GM12878 (cell line): ENCODE results near the gene POU3F3. TPM values are rescaled to one million over a fixed set of nuclear protein-coding genes. Genes with fewer than 3 reads are reported as not detected.

Experiments
- ATAC-seq: fragments of 200-7000 bp; cut with Tn5 transposase; 3 replicates; pipeline ENCODE4 v1.9.1; 2020; ENCODE audit warnings: mild to moderate bottlenecking, moderate library complexity
- BruUV-seq: library from RNA; stranded (reverse); fragments of 400-500 nt; replicated peaks from 2 replicates; lab custom pipeline; 2021; lab: Mats Ljungman, UMichigan
- CTCF ChIA-PET: fragments of 300-600 bp; sonication (Branson Sonifier 250); formaldehyde crosslinking; extraction: SDS; loops from one replicate; lab custom pipeline; 2021; ENCODE audit warnings: inconsistent platforms; lab: Yijun Ruan, JAX
- POLR2A ChIA-PET: fragments of 350-600 bp; formaldehyde crosslinking; extraction: SDS; loops from one replicate; lab custom pipeline; 2021; ENCODE audit warnings: inconsistent platforms; lab: Charles Lee
- RAD21 ChIA-PET: fragments of 300-600 bp; sonication (Branson Sonifier 250); formaldehyde crosslinking; loops from one replicate; lab custom pipeline; 2023; ENCODE audit warnings: antibody characterized with exemption; ENCODE audit not compliant: unreplicated experiment; lab: Charles Lee
- SMC1A ChIA-PET: fragments of 300-600 bp; sonication (Branson Sonifier 250); formaldehyde crosslinking; loops from one replicate; lab custom pipeline; 2023; ENCODE audit not compliant: unreplicated experiment, uncharacterized antibody; lab: Charles Lee
- DNase-seq: peaks from one replicate; pipeline ENCODE4 v3.0.0-alpha.2; 2011; ENCODE audit warnings: low read depth, low spot score
- FAIRE-seq: peaks from 3 replicates; lab custom pipeline; 2011; peaks lifted over from hg19 to GRCh38; lab: Jason Lieb, UNC
- H2AFZ ChIP-seq: 2 replicates; pipeline ENCODE4 v1.6.0; 2011; ENCODE audit warnings: low read depth, low read length, control low read depth; ENCODE audit not compliant: control insufficient read depth
- H3K27ac ChIP-seq: 2 replicates; pipeline ENCODE4 v1.5.1; 2011; ENCODE audit warnings: control low read depth; ENCODE audit not compliant: control insufficient read depth, insufficient read depth
- H3K27me3 ChIP-seq, 2 experiments: replicated peaks in 1 of 2; 2 replicates each; pipeline versions ENCODE4 v1.6.0 to v1.6.1; 2011; ENCODE audit warnings: low read length in 1 of 2; ENCODE audit not compliant: control insufficient read depth in 2 of 2, insufficient read depth in 2 of 2
- H3K36me3 ChIP-seq, 2 experiments: 2 replicates each; pipeline ENCODE4 v1.5.1; 2011; ENCODE audit warnings: low read length in 1 of 2; ENCODE audit not compliant: control insufficient read depth in 2 of 2, insufficient read depth in 2 of 2
- H3K4me1 ChIP-seq: 2 replicates; pipeline ENCODE4 v1.6.1; 2011; ENCODE audit warnings: mild to moderate bottlenecking, low read length, moderate library complexity, mixed read lengths; ENCODE audit not compliant: control insufficient read depth, insufficient read depth
- H3K4me2 ChIP-seq: 2 replicates; pipeline ENCODE4 v1.6.0; 2011; ENCODE audit warnings: control low read depth; ENCODE audit not compliant: control insufficient read depth, insufficient read depth
- H3K4me3 ChIP-seq: fragments of 200-600 bp; sonication (generic); 2 replicates; pipeline ENCODE4 v1.5.1; 2016
- H3K79me2 ChIP-seq: 2 replicates; pipeline ENCODE4 v1.6.0; 2011; ENCODE audit warnings: low read length; ENCODE audit not compliant: control insufficient read depth, insufficient read depth
- H3K9ac ChIP-seq: 2 replicates; pipeline ENCODE4 v1.8.0; 2011; ENCODE audit warnings: low read length, control low read depth, mixed read lengths; ENCODE audit not compliant: control insufficient read depth, insufficient read depth
- H3K9me3 ChIP-seq: replicated peaks from 3 replicates; pipeline ENCODE4 v1.5.1; 2011; ENCODE audit warnings: mild to moderate bottlenecking, low read length; ENCODE audit not compliant: control insufficient read depth, insufficient read depth
- H4K20me1 ChIP-seq: 2 replicates; pipeline ENCODE4 v1.6.0; 2011; ENCODE audit not compliant: control insufficient read depth, insufficient read depth
- CEBPB ChIP-seq, 2 experiments: fragments of 150-350 bp in 1 of 2; IDR thresholded peaks; 2 replicates each; pipeline ENCODE4 v1.6.1; 2012 to 2014; ENCODE audit warnings: low read depth in 2 of 2, low read length in 2 of 2, borderline replicate concordance in 1 of 2, inconsistent platforms in 1 of 2
- LARP7 ChIP-seq: fragments of 450-650 bp; IDR thresholded peaks from 2 replicates; pipeline ENCODE4 v1.6.1; 2017; ENCODE audit warnings: mild to moderate bottlenecking
- RAD21 ChIP-seq: IDR thresholded peaks from 2 replicates; pipeline ENCODE4 v1.6.1; 2011; ENCODE audit warnings: mild to moderate bottlenecking, low read depth, low read length, moderate library complexity; ENCODE audit not compliant: insufficient read depth
- RCOR1 ChIP-seq: conservative IDR thresholded peaks from 2 replicates; pipeline ENCODE4 v1.6.1; 2012; ENCODE audit warnings: low read depth, low read length, improper control_type of control experiment
- SMC3 ChIP-seq: IDR thresholded peaks from 2 replicates; pipeline ENCODE4 v1.6.1; 2011; ENCODE audit warnings: low read length, improper control_type of control experiment, borderline replicate concordance
- WGBS: methylation state at CpG from one replicate; pipeline ENCODE4 v1.1.6; 2016; ENCODE audit warnings: low lambda C conversion rate; ENCODE audit not compliant: insufficient replicate concordance, insufficient coverage; ENCODE audit errors: missing lambda C conversion rate; 5-methylcytosine and 5-hydroxymethylcytosine counted together
- in situ Hi-C: fragments of 300-500 bp; cut with MboI; formaldehyde crosslinking; loops from 9 replicates; pipeline ENCODE4 v1.14.3; 2018; ENCODE audit warnings: mixed read lengths
- intact Hi-C: fragments of 100-400 bp; cut with micrococcal nuclease; formaldehyde crosslinking; loops from one replicate; pipeline ENCODE4 v1.14.2; 2022; ENCODE audit not compliant: unreplicated experiment
- polyA plus RNA-seq, 11 experiments: library from polyadenylated mRNA; depleted of rRNA in 4 of 11; unstranded in 6 of 11; stranded (reverse) in 5 of 11; fragments of >200 nt; fragmentation: Nextera tagmentation in 4 of 11; fragmentation: Illumina TruSeq in 1 of 11; extraction: Ambion mirVana in 4 of 11; extraction: Trizol in 1 of 11; gene quantifications; 1 replicate in 1 of 11; 2 replicates in 10 of 11; pipeline versions ENCODE4 v1.2.1 to v1.2.3, GENCODE V29; 2011 to 2016; ENCODE audit warnings: inconsistent platforms in 2 of 11, missing spikeins in 2 of 11, low read depth in 1 of 11
- total RNA-seq, 4 experiments: library from RNA; depleted of rRNA in 3 of 4; stranded (reverse); fragments of >200 nt in 3 of 4; fragmentation: Illumina TruSeq in 1 of 4; extraction: Trizol in 1 of 4; gene quantifications; 2 replicates each; pipeline versions ENCODE4 v1.2.1 to v1.2.3, GENCODE V29; 2013 to 2021
- TF ChIP-seq, protein P1 (sequence below), 3 experiments: IDR thresholded peaks in 2 of 3; conservative IDR thresholded peaks in 1 of 3; 2 replicates each; pipeline ENCODE4 v1.5.1; 2011; ENCODE audit warnings: low read depth in 3 of 3, low read length in 3 of 3, mild to moderate bottlenecking in 3 of 3, control low read depth in 2 of 3, moderate library complexity in 2 of 3, inconsistent platforms in 1 of 3, mixed read lengths in 1 of 3; ENCODE audit not compliant: control insufficient read depth in 2 of 3, insufficient read depth in 1 of 3; ENCODE audit errors: extremely low read depth in 1 of 3
- TF ChIP-seq, protein P2 (sequence below): fragments of 450-650 bp; formaldehyde crosslinking; IDR thresholded peaks from 2 replicates; pipeline ENCODE4 v1.4.0; 2020; ENCODE audit warnings: mild to moderate bottlenecking, moderate library complexity

The POU3F3 gene
- total and polyA plus RNA-seq, 10 of the 15 experiments (the other 5 are each of a cell fraction or from before 2014, with no cell fraction given), result not detected

DNA sequence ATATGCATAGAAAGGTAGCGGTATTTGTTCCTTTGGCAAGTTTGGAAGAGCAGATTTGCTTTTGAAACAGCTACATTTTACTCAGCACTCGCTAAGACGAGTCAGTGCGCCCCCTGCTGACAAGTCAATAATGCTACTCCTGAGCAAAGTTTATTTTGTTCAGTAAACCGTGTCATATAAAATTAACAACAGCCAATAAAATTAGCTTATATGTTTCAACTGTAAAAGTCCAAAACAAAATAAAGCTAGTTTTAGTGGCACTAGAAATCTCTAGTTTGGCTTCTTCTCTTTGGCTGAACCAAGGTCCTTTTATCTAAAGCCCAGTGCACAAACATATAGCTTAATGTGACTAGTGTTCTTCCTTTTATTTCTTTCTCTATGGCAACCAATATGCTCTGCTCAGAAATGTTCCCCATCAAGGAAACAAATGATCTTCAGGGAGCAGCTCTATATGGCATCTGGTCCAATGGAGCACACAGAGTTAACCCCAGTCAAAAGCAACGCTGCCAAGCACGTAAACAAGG lies 4.2 kb upstream of the POU3F3 start:
- 28% methylated on average over 7 of the region's 7 CpGs for WGBS
- BruUV-seq, result no TSS peak
- peak; percentile 86 for ATAC-seq
- Histone ChIP-seq H3K79me2 (no peaks in the 10 kb centered on the region), H2AFZ (no peak overlapping the region), H3K36me3 (no peaks in the 10 kb centered on the region), H3K4me3 (no peak overlapping the region), H3K4me1 (no peaks in the 10 kb centered on the region), H4K20me1 (no peaks in the 10 kb centered on the region), H3K27ac (no peak overlapping the region), H3K9ac (no peak overlapping the region), H3K4me2 (no peak overlapping the region), H3K9me3 (peaks cover 4% of the 10 kb centered on the region; the same call in 1 of the 3 replicates), H3K27me3 (peaks cover 13 to 31% of the 10 kb centered on the region in 2 experiments)
- in situ Hi-C loops, result loop anchor here (25.0 kb wide), 1 partner anchor 812 kb away; no protein-coding TSS in a partner anchor
- DNase-seq, result no peak
- peak; percentile 61 for FAIRE-seq
- ChIA-PET SMC1A (interaction anchor here (0.7 to 1.5 kb wide), 9 partner anchors 9 to 1689 kb away, joined by 3 to 14 read pairs (median 3); no protein-coding TSS in a partner anchor), CTCF (interaction anchor here (0.8 to 2.8 kb wide), 34 partner anchors 8 to 1873 kb away, joined by 3 to 19 read pairs (median 4); no protein-coding TSS in a partner anchor), POLR2A (no interaction called here), RAD21 (interaction anchor here (0.7 to 1.4 kb wide), 4 partner anchors 117 to 1688 kb away, joined by 3 to 6 read pairs (median 3); no protein-coding TSS in a partner anchor)
- intact Hi-C loops, result loop anchor here (2.0 to 5.0 kb wide), 2 partner anchors 817 to 1689 kb away; no protein-coding TSS in a partner anchor
- TF ChIP-seq, protein P1, sequence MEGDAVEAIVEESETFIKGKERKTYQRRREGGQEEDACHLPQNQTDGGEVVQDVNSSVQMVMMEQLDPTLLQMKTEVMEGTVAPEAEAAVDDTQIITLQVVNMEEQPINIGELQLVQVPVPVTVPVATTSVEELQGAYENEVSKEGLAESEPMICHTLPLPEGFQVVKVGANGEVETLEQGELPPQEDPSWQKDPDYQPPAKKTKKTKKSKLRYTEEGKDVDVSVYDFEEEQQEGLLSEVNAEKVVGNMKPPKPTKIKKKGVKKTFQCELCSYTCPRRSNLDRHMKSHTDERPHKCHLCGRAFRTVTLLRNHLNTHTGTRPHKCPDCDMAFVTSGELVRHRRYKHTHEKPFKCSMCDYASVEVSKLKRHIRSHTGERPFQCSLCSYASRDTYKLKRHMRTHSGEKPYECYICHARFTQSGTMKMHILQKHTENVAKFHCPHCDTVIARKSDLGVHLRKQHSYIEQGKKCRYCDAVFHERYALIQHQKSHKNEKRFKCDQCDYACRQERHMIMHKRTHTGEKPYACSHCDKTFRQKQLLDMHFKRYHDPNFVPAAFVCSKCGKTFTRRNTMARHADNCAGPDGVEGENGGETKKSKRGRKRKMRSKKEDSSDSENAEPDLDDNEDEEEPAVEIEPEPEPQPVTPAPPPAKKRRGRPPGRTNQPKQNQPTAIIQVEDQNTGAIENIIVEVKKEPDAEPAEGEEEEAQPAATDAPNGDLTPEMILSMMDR (IDR thresholded peaks at IDR 0.05 in 2 of 3, conservative IDR thresholded peaks at IDR 0.05 in 1 of 3; ENCODE audit: control insufficient read depth in 2 of 3, extremely low read depth in 1 of 3, insufficient read depth in 1 of 3, low read depth in 3 of 3, low read length in 3 of 3), result peak; percentile 60 to 74 (median 72); a peak in 5 of 6 replicates
- no peak for TF ChIP-seq RCOR1
- TF ChIP-seq SMC3, result peak; percentile 51; the same call in 1 of the 2 replicates
- TF ChIP-seq RAD21, result peak; percentile 57
- no peak for TF ChIP-seq LARP7
- TF ChIP-seq, protein P2, sequence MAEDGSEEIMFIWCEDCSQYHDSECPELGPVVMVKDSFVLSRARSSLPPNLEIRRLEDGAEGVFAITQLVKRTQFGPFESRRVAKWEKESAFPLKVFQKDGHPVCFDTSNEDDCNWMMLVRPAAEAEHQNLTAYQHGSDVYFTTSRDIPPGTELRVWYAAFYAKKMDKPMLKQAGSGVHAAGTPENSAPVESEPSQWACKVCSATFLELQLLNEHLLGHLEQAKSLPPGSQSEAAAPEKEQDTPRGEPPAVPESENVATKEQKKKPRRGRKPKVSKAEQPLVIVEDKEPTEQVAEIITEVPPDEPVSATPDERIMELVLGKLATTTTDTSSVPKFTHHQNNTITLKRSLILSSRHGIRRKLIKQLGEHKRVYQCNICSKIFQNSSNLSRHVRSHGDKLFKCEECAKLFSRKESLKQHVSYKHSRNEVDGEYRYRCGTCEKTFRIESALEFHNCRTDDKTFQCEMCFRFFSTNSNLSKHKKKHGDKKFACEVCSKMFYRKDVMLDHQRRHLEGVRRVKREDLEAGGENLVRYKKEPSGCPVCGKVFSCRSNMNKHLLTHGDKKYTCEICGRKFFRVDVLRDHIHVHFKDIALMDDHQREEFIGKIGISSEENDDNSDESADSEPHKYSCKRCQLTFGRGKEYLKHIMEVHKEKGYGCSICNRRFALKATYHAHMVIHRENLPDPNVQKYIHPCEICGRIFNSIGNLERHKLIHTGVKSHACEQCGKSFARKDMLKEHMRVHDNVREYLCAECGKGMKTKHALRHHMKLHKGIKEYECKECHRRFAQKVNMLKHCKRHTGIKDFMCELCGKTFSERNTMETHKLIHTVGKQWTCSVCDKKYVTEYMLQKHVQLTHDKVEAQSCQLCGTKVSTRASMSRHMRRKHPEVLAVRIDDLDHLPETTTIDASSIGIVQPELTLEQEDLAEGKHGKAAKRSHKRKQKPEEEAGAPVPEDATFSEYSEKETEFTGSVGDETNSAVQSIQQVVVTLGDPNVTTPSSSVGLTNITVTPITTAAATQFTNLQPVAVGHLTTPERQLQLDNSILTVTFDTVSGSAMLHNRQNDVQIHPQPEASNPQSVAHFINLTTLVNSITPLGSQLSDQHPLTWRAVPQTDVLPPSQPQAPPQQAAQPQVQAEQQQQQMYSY (CRISPR knock-in tag), result no peak
- no peak for TF ChIP-seq CEBPB (IDR thresholded peaks at IDR 0.05; ENCODE audit: borderline replicate concordance in 1 of 2, low read depth in 2 of 2, low read length in 2 of 2)
